Measurements from ENCODE around the gene DSC3.
A peak's percentile ranks its signal among the peaks of the same experiment; 100 is the strongest.

Gene DSC3

DNA sequence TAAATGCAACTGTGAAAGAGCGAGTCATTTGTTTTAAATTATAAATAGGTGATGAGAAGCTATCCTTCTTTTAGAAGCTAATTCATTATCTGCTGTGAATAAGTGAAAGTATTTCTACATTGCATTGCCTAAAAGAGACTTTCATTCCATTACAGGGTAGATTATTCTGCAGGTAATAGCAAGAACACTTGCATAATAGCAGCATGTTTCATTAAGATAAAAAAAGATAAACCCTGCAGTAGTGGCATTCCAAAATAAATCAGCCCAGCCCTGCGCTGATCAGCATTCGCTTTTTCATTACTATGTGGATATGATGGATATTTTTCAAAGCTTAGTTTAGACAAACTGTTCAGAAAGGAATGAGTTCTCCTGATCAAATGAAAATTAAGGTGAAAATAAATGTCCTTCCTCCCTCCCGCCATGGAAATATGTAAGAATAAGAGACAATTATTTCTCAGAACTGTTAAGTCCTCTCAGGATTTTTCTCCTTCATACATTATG is 72.8 kb downstream of the DSC3 start:
- DNase-seq, result no peak

DNA sequence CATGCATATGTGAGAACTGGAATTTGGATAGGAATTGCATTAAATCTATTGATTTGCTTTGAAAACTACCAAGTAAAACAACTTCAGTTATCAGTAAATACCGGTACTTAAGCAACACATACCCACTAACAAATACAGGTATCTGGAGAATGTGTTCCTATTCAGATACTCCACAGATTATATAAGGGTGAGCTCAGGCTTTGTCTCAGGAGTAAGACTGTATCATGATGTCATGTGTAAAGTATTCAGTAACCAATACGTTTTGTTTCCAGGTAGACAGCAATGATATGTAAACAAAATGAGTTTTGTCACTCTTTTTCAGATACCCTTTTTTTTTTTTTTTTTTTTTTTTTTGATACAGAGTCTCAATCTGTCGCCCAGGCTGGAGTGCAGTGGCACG is 74.8 kb downstream of the DSC3 start:
- DNase-seq, result no peak

DNA sequence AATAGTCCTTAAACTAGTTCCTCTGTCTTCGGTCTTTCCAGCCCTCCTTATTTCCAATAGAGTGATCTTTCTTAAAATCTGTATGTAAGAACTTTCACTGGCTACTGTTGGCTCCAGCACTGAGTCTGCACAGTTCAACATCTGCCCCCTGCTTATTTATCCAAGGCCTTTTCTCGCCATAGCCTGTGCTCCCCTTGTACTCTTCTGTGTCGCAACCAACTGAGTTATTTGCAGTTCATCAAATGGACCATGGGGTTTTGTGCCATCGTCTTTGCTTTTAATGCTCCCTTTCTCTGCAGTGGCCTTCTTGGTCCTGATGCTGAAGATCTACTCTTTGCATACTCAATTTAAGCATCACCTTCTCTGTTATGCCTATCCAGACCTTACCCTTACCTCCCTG is 77.3 kb downstream of the DSC3 start:
- no peak for DNase-seq

DNA sequence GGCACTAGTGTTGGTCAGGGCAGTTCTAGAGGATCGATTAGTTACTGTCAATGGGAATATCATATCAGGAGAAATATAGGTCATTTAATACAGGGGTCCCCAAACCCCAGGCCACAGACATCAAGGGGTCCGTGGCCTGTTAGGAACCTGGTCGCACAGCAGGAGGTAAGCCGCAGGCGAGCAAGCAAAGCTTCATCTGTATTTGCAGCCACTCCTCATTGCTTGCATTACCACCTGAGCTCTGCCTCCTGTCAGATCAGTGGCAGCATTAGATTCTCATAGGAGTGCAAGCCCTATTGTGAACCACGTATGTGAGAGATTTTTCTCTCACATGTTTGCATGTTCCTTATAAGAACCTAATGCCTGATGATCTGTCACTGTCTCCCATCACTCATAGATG is 81.9 kb downstream of the DSC3 start:
- DNase-seq, result no peak

DNA sequence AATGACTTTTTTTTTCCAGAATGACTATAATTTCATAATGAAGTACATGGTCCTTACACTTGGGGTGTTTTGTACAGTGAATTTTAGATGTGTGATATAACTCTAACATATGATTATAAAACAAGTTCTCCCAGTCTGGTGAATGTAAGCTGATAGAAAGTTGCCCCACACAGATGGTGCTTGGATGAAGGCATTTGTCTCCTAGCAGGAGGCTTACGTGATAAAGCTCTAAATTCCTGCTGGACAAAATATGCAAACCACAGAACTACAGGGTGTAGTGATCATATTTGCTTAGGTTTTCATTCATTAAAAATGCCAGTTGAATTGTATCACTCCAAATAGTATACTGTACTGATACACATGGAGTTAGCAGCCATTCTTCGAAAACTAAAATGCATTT is 85.5 kb downstream of the DSC3 start:
- no peak for DNase-seq

DNA sequence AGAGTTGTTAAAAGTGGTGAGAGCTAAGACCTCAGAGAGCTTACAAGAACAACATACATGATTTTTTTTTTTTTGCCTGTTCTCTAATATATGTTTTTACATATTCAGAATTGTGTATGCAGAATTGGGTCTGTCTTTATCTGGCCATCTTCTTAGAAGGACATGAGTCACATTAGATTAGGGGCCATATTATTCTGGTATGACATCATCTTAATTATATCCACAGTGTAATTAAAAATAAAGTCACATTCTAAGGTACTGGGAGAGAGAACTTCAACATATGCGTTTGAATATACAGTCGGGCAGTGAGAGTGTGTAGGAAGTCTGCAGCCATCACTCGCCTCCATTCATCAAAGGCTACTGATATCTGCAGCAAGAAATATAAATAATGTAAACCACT is 88.3 kb downstream of the DSC3 start:
- peak; percentile 33 for DNase-seq

DNA sequence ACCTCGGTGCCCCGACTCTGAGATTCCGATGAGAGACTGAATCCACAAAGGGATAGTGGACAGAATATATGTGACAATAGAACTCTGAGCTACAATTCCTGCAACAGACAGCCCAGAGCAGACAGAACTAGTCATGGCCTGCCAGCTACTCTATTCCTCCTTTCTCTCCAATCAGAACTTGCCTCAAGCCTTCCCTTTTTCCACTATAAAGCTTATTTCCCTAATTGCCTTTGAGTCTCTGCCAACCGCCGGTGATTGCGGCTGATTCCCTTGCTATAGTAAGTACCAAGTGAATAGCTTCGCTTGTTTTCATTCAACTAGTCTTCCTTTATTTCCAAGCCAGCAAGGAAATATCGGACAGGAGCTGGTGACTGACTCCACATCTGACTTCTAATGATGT is 96.8 kb downstream of the DSC3 start:
- DNase-seq, result no peak

DNA sequence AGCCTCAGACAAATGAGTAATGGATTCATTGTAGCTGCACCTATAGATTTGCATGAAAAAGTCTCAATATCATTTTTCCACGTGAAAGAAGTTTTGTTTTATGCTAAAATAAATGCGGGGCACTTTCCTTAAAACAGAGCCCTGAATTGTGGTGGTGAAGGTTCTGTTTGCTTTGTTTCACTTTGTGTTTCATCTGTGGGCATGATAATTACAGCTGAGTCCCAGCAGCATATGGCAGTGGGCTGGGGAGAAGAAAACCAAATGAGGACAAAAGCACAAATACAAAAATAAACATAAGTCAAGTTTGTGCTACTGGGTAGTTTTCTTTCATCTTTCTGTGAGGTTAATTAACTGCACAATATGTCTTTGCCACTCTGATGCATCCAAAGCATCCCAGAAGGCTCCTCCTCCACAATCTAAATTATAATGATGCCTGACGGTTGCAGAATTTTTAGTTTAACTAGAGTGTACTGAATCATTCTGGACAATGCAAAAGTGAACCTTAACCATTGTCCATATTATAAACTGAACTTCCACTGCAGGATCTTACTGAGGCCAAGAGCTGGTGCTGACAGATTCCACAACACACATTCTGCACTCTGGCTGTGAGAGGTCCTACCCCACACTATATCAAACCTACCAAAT is 97.6 kb downstream of the DSC3 start:
- no peak for DNase-seq

DNA sequence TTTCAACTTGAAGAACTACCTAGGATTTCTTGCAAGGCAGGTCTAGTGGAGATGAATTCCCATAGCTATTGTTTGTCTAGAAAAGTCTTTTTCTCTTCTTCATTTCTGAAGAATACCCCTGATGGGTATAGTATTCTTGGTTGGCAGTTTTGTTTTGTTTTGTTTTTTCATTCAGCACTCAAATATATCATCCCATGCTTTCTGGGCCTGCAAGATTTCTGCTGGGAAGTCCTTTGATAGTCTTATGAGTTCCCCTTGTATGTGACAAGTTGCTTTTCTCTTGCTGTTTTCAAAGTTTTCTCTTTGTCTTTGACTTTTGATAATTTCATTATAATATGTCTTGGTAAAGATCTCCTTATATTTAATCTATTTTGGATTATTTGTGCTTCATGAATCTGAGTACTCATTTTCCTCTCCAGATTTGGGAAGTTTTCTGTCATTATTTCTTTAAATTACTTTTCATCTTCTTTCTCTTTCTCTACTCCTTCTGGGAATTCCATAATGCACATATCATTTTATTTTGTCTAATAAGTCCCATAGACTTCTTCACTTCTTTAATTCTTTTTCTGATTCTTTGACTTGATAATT is 101.5 kb downstream of the DSC3 start:
- DNase-seq, result no peak
